ENCODE data around the gene MYH7B.

DNA sequence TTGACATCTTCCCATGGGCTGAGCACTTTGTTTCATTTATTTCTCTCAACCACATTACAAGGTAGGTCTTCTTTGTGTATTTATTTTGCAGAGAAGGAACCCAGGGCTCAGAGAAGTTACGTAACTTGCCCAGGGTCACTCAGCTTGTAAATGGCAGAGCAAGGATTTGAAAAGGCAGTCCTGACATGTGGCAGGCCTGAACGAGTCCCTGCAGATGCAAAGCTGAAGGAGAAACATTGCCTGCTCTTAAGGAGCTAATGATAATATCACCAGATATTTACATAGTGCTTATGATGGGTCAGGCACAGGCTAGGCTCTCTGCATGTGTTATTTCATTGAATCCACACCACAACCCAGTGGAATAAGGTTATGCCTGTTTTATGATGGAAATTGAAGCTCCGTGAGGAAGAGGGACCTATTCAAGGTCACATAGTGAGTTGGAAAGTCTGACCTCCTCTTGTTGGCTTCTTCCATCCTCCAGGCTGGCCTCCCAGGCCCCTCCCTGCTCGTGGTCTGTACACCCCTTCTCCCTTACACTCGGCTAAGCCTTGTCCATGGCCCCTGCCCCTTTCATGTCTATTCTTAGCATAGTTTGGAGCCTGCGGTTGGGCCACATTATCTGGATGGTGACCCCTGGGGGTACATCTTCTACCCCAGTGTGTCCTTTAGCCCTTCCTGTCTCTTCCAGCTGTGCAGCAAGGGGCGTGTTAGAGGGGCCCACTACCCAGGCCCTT lies 12.5 kb downstream of the MYH7B start:
- TF ChIP-seq POLR2AphosphoS5 (IDR thresholded peaks at IDR 0.05; ENCODE audit: low read depth, low read length) (no peak), POLR2A (IDR thresholded peaks at IDR 0.05; ENCODE audit: low read depth, low read length) (no peak), TAF1 (IDR thresholded peaks at IDR 0.05; ENCODE audit: low read depth, low read length) (no peak), PAX5 (IDR thresholded peaks at IDR 0.05; ENCODE audit: insufficient read depth, low read length, severe bottlenecking) (no peak)
